ENCODE data around the gene ABI3BP.

- TF ChIP-seq EGR1 (IDR thresholded peaks at IDR 0.05; ENCODE audit: low read depth) = no peak
- TF ChIP-seq MAX (IDR thresholded peaks at IDR 0.05) = no peak
- no peak for TF ChIP-seq CTCF (IDR thresholded peaks at IDR 0.05 in 2 of 3, conservative IDR thresholded peaks at IDR 0.05 in 1 of 3; ENCODE audit: borderline replicate concordance in 1 of 3, insufficient read depth in 1 of 3, low read depth in 2 of 3, low read length in 2 of 3)
- TF ChIP-seq EZH2phosphoT487 (IDR thresholded peaks at IDR 0.05; ENCODE audit: borderline replicate concordance) = no peak
These were observed 142.5 kb downstream of the ABI3BP start for GRCh38 chr3:100850701-100851100.
